DMS 273 (cell line): ENCODE measurements around the gene INPP5K.
"Not testable (repeated sequence)": the region's sequence is repeated elsewhere in the genome, so short reads cannot be mapped to it uniquely, and the experiment has no call there.

Experiments
- DNase-seq: peaks from one replicate; lab custom pipeline; 2025; ENCODE audit not compliant: unreplicated experiment; lab: John Stamatoyannopoulos, UW

INPP5K gene

GRCh38 chr17:1508709-1509108, 7.7 kb downstream of the INPP5K start:
- DNase-seq = not testable (repeated sequence)

- DNase-seq = no peak
Measured at GRCh38 chr17:1506649-1507267, 9.7 kb downstream of the INPP5K start.

- no peak for DNase-seq
Measured at GRCh38 chr17:1505586-1505985, 10.8 kb downstream of the INPP5K start.

GRCh38 chr17:1504866-1505265, 11.5 kb downstream of the INPP5K start:
- DNase-seq = no peak

GRCh38 chr17:1503699-1504098, 12.7 kb downstream of the INPP5K start:
- no peak for DNase-seq

- DNase-seq = no peak
Measured at GRCh38 chr17:1498869-1499268, 17.5 kb downstream of the INPP5K start.

GRCh38 chr17:1498233-1498632, 18.2 kb downstream of the INPP5K start:
- no peak for DNase-seq

- DNase-seq = no peak
Measured at GRCh38 chr17:1497831-1498230, 18.6 kb downstream of the INPP5K start.

- no peak for DNase-seq
Measured at GRCh38 chr17:1496869-1497268, 19.5 kb downstream of the INPP5K start.

GRCh38 chr17:1495265-1495989, 21.0 kb downstream of the INPP5K start:
- DNase-seq = no peak

GRCh38 chr17:1494736-1495253, 21.6 kb downstream of the INPP5K start:
- DNase-seq = no peak

GRCh38 chr17:1494203-1494602, 22.2 kb downstream of the INPP5K start:
- DNase-seq = no peak

- DNase-seq = no peak
Measured at GRCh38 chr17:1493291-1493980, 23.0 kb downstream of the INPP5K start.

GRCh38 chr17:1492249-1493206, 23.9 kb downstream of the INPP5K start, which contains the start of gene MYO1C:
Gene MYO1C, minus strand, starts transcription at chr17:1492686. Its CDS starts 199 bp downstream, at chr17:1492487.
- DNase-seq = no peak

GRCh38 chr17:1491443-1492248, 24.8 kb downstream of the INPP5K start:
- peak; percentile 67 for DNase-seq

- DNase-seq = peak; percentile 67
Measured at GRCh38 chr17:1490643-1491442, 25.6 kb downstream of the INPP5K start.

- DNase-seq = no peak
Measured at GRCh38 chr17:1488826-1489270, 27.6 kb downstream of the INPP5K start.

GRCh38 chr17:1487939-1488825, 28.2 kb downstream of the INPP5K start:
- DNase-seq = peak; percentile 85
